HepG2 (cell line): Measurements from ENCODE around the gene C1orf74.

Experiments
- ELF1 ChIP-seq: sonication (generic); formaldehyde crosslinking; IDR thresholded peaks from 2 replicates; pipeline ENCODE4 v1.4.0; 2020; ENCODE audit warnings: missing genetic modification reagents
- EP300 ChIP-seq, 3 experiments: sonication (generic) in 1 of 3; formaldehyde crosslinking in 1 of 3; IDR thresholded peaks; 2 replicates each; pipeline versions ENCODE4 v1.5.1 to v1.6.1; 2011 to 2020; ENCODE audit warnings: low read depth in 2 of 3, low read length in 2 of 3, borderline replicate concordance in 1 of 3, improper control_type of control experiment in 1 of 3, mild to moderate bottlenecking in 1 of 3, missing genetic modification reagents in 1 of 3, moderate library complexity in 1 of 3
- RAD51 ChIP-seq: fragments of 450-650 bp; IDR thresholded peaks from 2 replicates; pipeline ENCODE4 v1.6.1; 2016; ENCODE audit warnings: borderline replicate concordance
- WIZ ChIP-seq: sonication (generic); formaldehyde crosslinking; IDR thresholded peaks from 2 replicates; pipeline ENCODE4 v1.5.1; 2020; ENCODE audit warnings: mild to moderate bottlenecking, missing genetic modification reagents
- ZFP1 ChIP-seq: IDR thresholded peaks from 2 replicates; pipeline ENCODE4 v1.6.1; 2016
- TF ChIP-seq, protein P1 (sequence below): sonication (generic); formaldehyde crosslinking; conservative IDR thresholded peaks from 2 replicates; pipeline ENCODE4 v1.4.0; 2020; ENCODE audit warnings: missing genetic modification reagents
- TF ChIP-seq, protein P2 (sequence below): sonication (generic); formaldehyde crosslinking; IDR thresholded peaks from 2 replicates; pipeline ENCODE4 v1.5.0; 2020; ENCODE audit warnings: mild to moderate bottlenecking, missing genetic modification reagents, moderate library complexity
- TF ChIP-seq, protein P3 (sequence below), 2 experiments: sonication (generic) in 1 of 2; formaldehyde crosslinking in 1 of 2; IDR thresholded peaks; 2 replicates each; pipeline versions ENCODE4 v1.5.1 to v1.6.1; 2011 to 2020; ENCODE audit warnings: borderline replicate concordance in 1 of 2, low read depth in 1 of 2, low read length in 1 of 2, mild to moderate bottlenecking in 1 of 2, missing genetic modification reagents in 1 of 2, moderate library complexity in 1 of 2
- TF ChIP-seq, protein P4 (sequence below): sonication (generic); formaldehyde crosslinking; IDR thresholded peaks from 2 replicates; pipeline ENCODE4 v1.8.0; 2022; ENCODE audit warnings: missing genetic modification reagents, mild to moderate bottlenecking, moderate library complexity, borderline replicate concordance
- TF ChIP-seq, protein P5 (sequence below): sonication (generic); formaldehyde crosslinking; IDR thresholded peaks from 2 replicates; pipeline ENCODE4 v1.4.0; 2020; ENCODE audit warnings: missing genetic modification reagents, borderline replicate concordance

DNA sequence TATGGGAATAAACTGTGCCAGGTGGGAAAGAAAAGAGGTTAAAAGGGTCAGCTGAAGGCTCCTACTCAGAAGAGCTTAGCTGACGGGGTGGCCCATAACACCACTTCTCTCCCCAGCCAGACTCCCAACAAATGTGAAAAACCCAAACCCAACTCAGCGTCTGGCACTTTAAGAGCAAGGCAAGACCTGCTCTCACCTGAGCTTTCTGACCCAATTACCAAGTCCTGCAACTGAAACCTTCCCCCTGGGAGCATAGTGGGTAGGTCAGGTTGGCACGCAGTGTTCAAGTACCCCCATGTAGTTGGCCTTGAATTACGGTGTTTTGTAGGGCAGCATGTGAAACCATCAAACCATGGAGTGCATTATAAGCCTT is 18.4 kb upstream of the C1orf74 start:
- TF ChIP-seq, protein P1, sequence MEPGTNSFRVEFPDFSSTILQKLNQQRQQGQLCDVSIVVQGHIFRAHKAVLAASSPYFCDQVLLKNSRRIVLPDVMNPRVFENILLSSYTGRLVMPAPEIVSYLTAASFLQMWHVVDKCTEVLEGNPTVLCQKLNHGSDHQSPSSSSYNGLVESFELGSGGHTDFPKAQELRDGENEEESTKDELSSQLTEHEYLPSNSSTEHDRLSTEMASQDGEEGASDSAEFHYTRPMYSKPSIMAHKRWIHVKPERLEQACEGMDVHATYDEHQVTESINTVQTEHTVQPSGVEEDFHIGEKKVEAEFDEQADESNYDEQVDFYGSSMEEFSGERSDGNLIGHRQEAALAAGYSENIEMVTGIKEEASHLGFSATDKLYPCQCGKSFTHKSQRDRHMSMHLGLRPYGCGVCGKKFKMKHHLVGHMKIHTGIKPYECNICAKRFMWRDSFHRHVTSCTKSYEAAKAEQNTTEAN = no peak
- TF ChIP-seq ZFP1 (no peak), EP300 (IDR thresholded peaks at IDR 0.05; ENCODE audit: low read depth in 2 of 2, low read length in 2 of 2) (no peak), EP300 (CRISPR knock-in tag; IDR thresholded peaks at IDR 0.05; ENCODE audit: borderline replicate concordance) (no peak), ELF1 (CRISPR knock-in tag) (no peak), RAD51 (no peak), WIZ (CRISPR knock-in tag) (no peak)
- TF ChIP-seq, protein P2, sequence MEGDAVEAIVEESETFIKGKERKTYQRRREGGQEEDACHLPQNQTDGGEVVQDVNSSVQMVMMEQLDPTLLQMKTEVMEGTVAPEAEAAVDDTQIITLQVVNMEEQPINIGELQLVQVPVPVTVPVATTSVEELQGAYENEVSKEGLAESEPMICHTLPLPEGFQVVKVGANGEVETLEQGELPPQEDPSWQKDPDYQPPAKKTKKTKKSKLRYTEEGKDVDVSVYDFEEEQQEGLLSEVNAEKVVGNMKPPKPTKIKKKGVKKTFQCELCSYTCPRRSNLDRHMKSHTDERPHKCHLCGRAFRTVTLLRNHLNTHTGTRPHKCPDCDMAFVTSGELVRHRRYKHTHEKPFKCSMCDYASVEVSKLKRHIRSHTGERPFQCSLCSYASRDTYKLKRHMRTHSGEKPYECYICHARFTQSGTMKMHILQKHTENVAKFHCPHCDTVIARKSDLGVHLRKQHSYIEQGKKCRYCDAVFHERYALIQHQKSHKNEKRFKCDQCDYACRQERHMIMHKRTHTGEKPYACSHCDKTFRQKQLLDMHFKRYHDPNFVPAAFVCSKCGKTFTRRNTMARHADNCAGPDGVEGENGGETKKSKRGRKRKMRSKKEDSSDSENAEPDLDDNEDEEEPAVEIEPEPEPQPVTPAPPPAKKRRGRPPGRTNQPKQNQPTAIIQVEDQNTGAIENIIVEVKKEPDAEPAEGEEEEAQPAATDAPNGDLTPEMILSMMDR = no peak
- TF ChIP-seq, protein P3, sequence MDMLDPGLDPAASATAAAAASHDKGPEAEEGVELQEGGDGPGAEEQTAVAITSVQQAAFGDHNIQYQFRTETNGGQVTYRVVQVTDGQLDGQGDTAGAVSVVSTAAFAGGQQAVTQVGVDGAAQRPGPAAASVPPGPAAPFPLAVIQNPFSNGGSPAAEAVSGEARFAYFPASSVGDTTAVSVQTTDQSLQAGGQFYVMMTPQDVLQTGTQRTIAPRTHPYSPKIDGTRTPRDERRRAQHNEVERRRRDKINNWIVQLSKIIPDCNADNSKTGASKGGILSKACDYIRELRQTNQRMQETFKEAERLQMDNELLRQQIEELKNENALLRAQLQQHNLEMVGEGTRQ (IDR thresholded peaks at IDR 0.05; ENCODE audit: low read depth, low read length) = no peak
- TF ChIP-seq, protein P3 (CRISPR knock-in tag; IDR thresholded peaks at IDR 0.05; ENCODE audit: borderline replicate concordance) = no peak
- TF ChIP-seq, protein P4, sequence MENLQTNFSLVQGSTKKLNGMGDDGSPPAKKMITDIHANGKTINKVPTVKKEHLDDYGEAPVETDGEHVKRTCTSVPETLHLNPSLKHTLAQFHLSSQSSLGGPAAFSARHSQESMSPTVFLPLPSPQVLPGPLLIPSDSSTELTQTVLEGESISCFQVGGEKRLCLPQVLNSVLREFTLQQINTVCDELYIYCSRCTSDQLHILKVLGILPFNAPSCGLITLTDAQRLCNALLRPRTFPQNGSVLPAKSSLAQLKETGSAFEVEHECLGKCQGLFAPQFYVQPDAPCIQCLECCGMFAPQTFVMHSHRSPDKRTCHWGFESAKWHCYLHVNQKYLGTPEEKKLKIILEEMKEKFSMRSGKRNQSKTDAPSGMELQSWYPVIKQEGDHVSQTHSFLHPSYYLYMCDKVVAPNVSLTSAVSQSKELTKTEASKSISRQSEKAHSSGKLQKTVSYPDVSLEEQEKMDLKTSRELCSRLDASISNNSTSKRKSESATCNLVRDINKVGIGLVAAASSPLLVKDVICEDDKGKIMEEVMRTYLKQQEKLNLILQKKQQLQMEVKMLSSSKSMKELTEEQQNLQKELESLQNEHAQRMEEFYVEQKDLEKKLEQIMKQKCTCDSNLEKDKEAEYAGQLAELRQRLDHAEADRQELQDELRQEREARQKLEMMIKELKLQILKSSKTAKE (CRISPR knock-in tag) = no peak
- TF ChIP-seq, protein P5, sequence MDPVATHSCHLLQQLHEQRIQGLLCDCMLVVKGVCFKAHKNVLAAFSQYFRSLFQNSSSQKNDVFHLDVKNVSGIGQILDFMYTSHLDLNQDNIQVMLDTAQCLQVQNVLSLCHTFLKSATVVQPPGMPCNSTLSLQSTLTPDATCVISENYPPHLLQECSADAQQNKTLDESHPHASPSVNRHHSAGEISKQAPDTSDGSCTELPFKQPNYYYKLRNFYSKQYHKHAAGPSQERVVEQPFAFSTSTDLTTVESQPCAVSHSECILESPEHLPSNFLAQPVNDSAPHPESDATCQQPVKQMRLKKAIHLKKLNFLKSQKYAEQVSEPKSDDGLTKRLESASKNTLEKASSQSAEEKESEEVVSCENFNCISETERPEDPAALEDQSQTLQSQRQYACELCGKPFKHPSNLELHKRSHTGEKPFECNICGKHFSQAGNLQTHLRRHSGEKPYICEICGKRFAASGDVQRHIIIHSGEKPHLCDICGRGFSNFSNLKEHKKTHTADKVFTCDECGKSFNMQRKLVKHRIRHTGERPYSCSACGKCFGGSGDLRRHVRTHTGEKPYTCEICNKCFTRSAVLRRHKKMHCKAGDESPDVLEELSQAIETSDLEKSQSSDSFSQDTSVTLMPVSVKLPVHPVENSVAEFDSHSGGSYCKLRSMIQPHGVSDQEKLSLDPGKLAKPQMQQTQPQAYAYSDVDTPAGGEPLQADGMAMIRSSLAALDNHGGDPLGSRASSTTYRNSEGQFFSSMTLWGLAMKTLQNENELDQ (CRISPR knock-in tag) = no peak
